AG08396 (cell line): ENCODE results near the gene NNMT.
"Not testable (repeated sequence)": the region's sequence is repeated elsewhere in the genome, so short reads cannot be mapped to it uniquely, and the experiment has no call there.

Source experiments
- DNase-seq: peaks from one replicate; pipeline ENCODE4 v3.0.0; 2012; ENCODE audit warnings: low spot score, mixed read lengths

Gene NNMT

GRCh38 chr11:114310095-114310494 lies 13.9 kb downstream of the NNMT start:
- DNase-seq: no peak

GRCh38 chr11:114311946-114312345 lies 15.7 kb downstream of the NNMT start:
- DNase-seq: no peak

GRCh38 chr11:114314096-114314495 lies 17.9 kb downstream of the NNMT start:
- DNase-seq: no peak

- no peak for DNase-seq
Observed at GRCh38 chr11:114315749-114316368, 19.7 kb downstream of the NNMT start.

- no peak for DNase-seq
Observed at GRCh38 chr11:114316980-114317786, 21.0 kb downstream of the NNMT start.

- peak; percentile 34 for DNase-seq
Observed at GRCh38 chr11:114317787-114318137, 21.6 kb downstream of the NNMT start.

GRCh38 chr11:114318361-114318760 lies 22.2 kb downstream of the NNMT start:
- DNase-seq: no peak

GRCh38 chr11:114319716-114320328 lies 23.6 kb downstream of the NNMT start:
- no peak for DNase-seq

GRCh38 chr11:114321621-114322257 lies 25.5 kb downstream of the NNMT start:
- DNase-seq: peak; percentile 41

- DNase-seq: no peak
Observed at GRCh38 chr11:114322934-114323333, 26.7 kb downstream of the NNMT start.

- DNase-seq: no peak
Observed at GRCh38 chr11:114326151-114326550, 30.0 kb downstream of the NNMT start.

- no peak for DNase-seq
Observed at GRCh38 chr11:114326776-114327175, 30.6 kb downstream of the NNMT start.

GRCh38 chr11:114330373-114330772 lies 34.2 kb downstream of the NNMT start:
- no peak for DNase-seq

GRCh38 chr11:114340311-114341131 lies 44.3 kb downstream of the NNMT start:
- DNase-seq: peak; percentile 40

GRCh38 chr11:114341667-114342066 lies 45.5 kb downstream of the NNMT start:
- DNase-seq: not testable (repeated sequence)

GRCh38 chr11:114342476-114342875 lies 46.3 kb downstream of the NNMT start:
- DNase-seq: no peak

- no peak for DNase-seq
Observed at GRCh38 chr11:114343020-114343419, 46.8 kb downstream of the NNMT start.

- DNase-seq: no peak
Observed at GRCh38 chr11:114343493-114343892, 47.3 kb downstream of the NNMT start.

- no peak for DNase-seq
Observed at GRCh38 chr11:114344494-114344893, 48.3 kb downstream of the NNMT start.

GRCh38 chr11:114345575-114346222 lies 49.5 kb downstream of the NNMT start:
- DNase-seq: no peak

GRCh38 chr11:114346709-114347141 lies 50.5 kb downstream of the NNMT start:
- no peak for DNase-seq
